Activated T-helper 17 cell treated with anti-CD3 and anti-CD28 coated beads, Interleukin-2, amount 50 U/mL, for 72 hours (primary cell): ENCODE measurements around the gene GMPR2. TPM values are rescaled to one million over a fixed set of nuclear protein-coding genes. Genes with fewer than 3 reads are reported as not detected.
A peak's percentile ranks its signal among the peaks of the same experiment; 100 is the strongest.
"Not testable (repeated sequence)": the region's sequence is repeated elsewhere in the genome, so short reads cannot be mapped to it uniquely, and the experiment has no call there.

Source experiments
- ATAC-seq: fragments of 150-1000 bp; cut with Tn5 transposase; replicated peaks from 2 replicates; pipeline ENCODE4 v1.10.0; 2021; ENCODE audit warnings: mild to moderate bottlenecking, moderate library complexity
- H3K27ac Mint-ChIP-seq: one replicate; pipeline ENCODE4 v1.8.0; 2022; ENCODE audit warnings: mixed read lengths
- H3K27me3 Mint-ChIP-seq: one replicate; pipeline ENCODE4 v1.8.0; 2022; ENCODE audit warnings: mixed read lengths
- H3K36me3 Mint-ChIP-seq: one replicate; pipeline ENCODE4 v1.8.0; 2022; ENCODE audit warnings: low read depth, mild to moderate bottlenecking, mixed read lengths
- H3K4me1 Mint-ChIP-seq: one replicate; pipeline ENCODE4 v1.8.0; 2022; ENCODE audit warnings: mixed read lengths
- H3K4me3 Mint-ChIP-seq: one replicate; pipeline ENCODE4 v1.8.0; 2022; ENCODE audit warnings: mild to moderate bottlenecking, mixed read lengths
- H3K9me3 Mint-ChIP-seq: one replicate; pipeline ENCODE4 v1.8.0; 2022; ENCODE audit warnings: mixed read lengths
- total RNA-seq, 2 donors: library from RNA; stranded (reverse); gene quantifications; one replicate each; pipeline ENCODE4 v1.2.3, GENCODE V29; 2022

GMPR2 gene
- total RNA-seq, 2 donors from 2014 or later = 73.2 to 85.0 TPM

GRCh38 chr14:24233538-24233866 is 773 bp downstream of the GMPR2 start:
- no peaks in the 10 kb centered on the region for H3K27me3 Mint-ChIP-seq
- H3K4me1 Mint-ChIP-seq = peaks cover 36% of the 10 kb centered on the region
- ATAC-seq = no peak
- H3K27ac Mint-ChIP-seq = peak overlapping the region; percentile 85
- peaks cover 71% of the 10 kb centered on the region for H3K36me3 Mint-ChIP-seq
- peak overlapping the region; percentile 84 for H3K4me3 Mint-ChIP-seq
- no peaks in the 10 kb centered on the region for H3K9me3 Mint-ChIP-seq

- Mint-ChIP-seq H3K27ac (peak overlapping the region; percentile 85), H3K4me3 (peak overlapping the region; percentile 84), H3K9me3 (no peaks in the 10 kb centered on the region), H3K27me3 (no peaks in the 10 kb centered on the region), H3K36me3 (peaks cover 73% of the 10 kb centered on the region), H3K4me1 (peaks cover 44% of the 10 kb centered on the region)
- no peak for ATAC-seq
Measured at GRCh38 chr14:24234095-24235005, 1.6 kb downstream of the GMPR2 start.

GRCh38 chr14:24235804-24236688 is 3.3 kb downstream of the GMPR2 start:
- Mint-ChIP-seq H3K27ac (peak overlapping the region; percentile 62), H3K4me3 (peak overlapping the region; percentile 15), H3K9me3 (no peaks in the 10 kb centered on the region), H3K4me1 (peaks cover 59% of the 10 kb centered on the region), H3K36me3 (peaks cover 85% of the 10 kb centered on the region), H3K27me3 (no peaks in the 10 kb centered on the region)
- ATAC-seq = no peak

GRCh38 chr14:24236689-24237462 is 4.1 kb downstream of the GMPR2 start:
- no peak for ATAC-seq
- no peaks in the 10 kb centered on the region for H3K9me3 Mint-ChIP-seq
- no peak overlapping the region for H3K4me3 Mint-ChIP-seq
- no peaks in the 10 kb centered on the region for H3K27me3 Mint-ChIP-seq
- H3K27ac Mint-ChIP-seq = peak overlapping the region; percentile 61
- peaks cover 59% of the 10 kb centered on the region for H3K4me1 Mint-ChIP-seq
- peaks cover 88% of the 10 kb centered on the region for H3K36me3 Mint-ChIP-seq

GRCh38 chr14:24237463-24237955 is 4.8 kb downstream of the GMPR2 start:
- no peak for ATAC-seq
- Mint-ChIP-seq H3K27ac (peak overlapping the region; percentile 61), H3K4me3 (peak overlapping the region; percentile 83)

GRCh38 chr14:24238123-24238522 is 5.4 kb downstream of the GMPR2 start:
- H3K4me1 Mint-ChIP-seq = peaks cover 59% of the 10 kb centered on the region
- H3K27me3 Mint-ChIP-seq = no peaks in the 10 kb centered on the region
- peaks cover 89% of the 10 kb centered on the region for H3K36me3 Mint-ChIP-seq
- peak overlapping the region; percentile 83 for H3K4me3 Mint-ChIP-seq
- peak overlapping the region; percentile 61 for H3K27ac Mint-ChIP-seq
- no peak for ATAC-seq
- no peaks in the 10 kb centered on the region for H3K9me3 Mint-ChIP-seq

More at GRCh38 chr14:24237463-24237955, 4.8 kb downstream of the GMPR2 start:
- no peaks in the 10 kb centered on the region for H3K9me3 Mint-ChIP-seq
- H3K4me1 Mint-ChIP-seq = peaks cover 59% of the 10 kb centered on the region
- H3K36me3 Mint-ChIP-seq = peaks cover 92% of the 10 kb centered on the region
- no peaks in the 10 kb centered on the region for H3K27me3 Mint-ChIP-seq

- Mint-ChIP-seq H3K36me3 (peaks cover 86% of the 10 kb centered on the region), H3K27me3 (no peaks in the 10 kb centered on the region), H3K27ac (peak overlapping the region; percentile 61), H3K4me3 (peak overlapping the region; percentile 83), H3K9me3 (no peaks in the 10 kb centered on the region), H3K4me1 (peaks cover 57% of the 10 kb centered on the region)
- ATAC-seq = no peak
Measured at GRCh38 chr14:24238527-24239037, 5.9 kb downstream of the GMPR2 start.

GRCh38 chr14:24240110-24240918 is 7.6 kb downstream of the GMPR2 start:
- peaks cover 68% of the 10 kb centered on the region for H3K36me3 Mint-ChIP-seq

GRCh38 chr14:24241829-24242443 is 9.2 kb downstream of the GMPR2 start:
- Mint-ChIP-seq H3K36me3 (peaks cover 52% of the 10 kb centered on the region), H3K4me1 (peaks cover 40% of the 10 kb centered on the region), H3K4me3 (peak overlapping the region; percentile 83), H3K27me3 (no peaks in the 10 kb centered on the region), H3K9me3 (no peaks in the 10 kb centered on the region), H3K27ac (peak overlapping the region; percentile 94)
- peak; percentile 87 for ATAC-seq

More at GRCh38 chr14:24240110-24240918, 7.6 kb downstream of the GMPR2 start:
- peak overlapping the region; percentile 71 for H3K27ac Mint-ChIP-seq
- H3K9me3 Mint-ChIP-seq = no peaks in the 10 kb centered on the region
- no peaks in the 10 kb centered on the region for H3K27me3 Mint-ChIP-seq
- peaks cover 44% of the 10 kb centered on the region for H3K4me1 Mint-ChIP-seq
- no peak for ATAC-seq
- H3K4me3 Mint-ChIP-seq = peak overlapping the region; percentile 83

GRCh38 chr14:24243336-24243836 is 10.7 kb downstream of the GMPR2 start:
- no peak for ATAC-seq
- Mint-ChIP-seq H3K27ac (peak overlapping the region; percentile 94), H3K36me3 (peaks cover 38% of the 10 kb centered on the region), H3K4me1 (peaks cover 40% of the 10 kb centered on the region), H3K4me3 (peak overlapping the region; percentile 83), H3K27me3 (no peaks in the 10 kb centered on the region), H3K9me3 (no peaks in the 10 kb centered on the region)

- H3K4me1 Mint-ChIP-seq = peaks cover 24% of the 10 kb centered on the region
- not testable (repeated sequence) for H3K27ac Mint-ChIP-seq, H3K27me3 Mint-ChIP-seq, ATAC-seq, H3K9me3 Mint-ChIP-seq
- peak overlapping the region; percentile 83 for H3K4me3 Mint-ChIP-seq
- peaks cover 18% of the 10 kb centered on the region for H3K36me3 Mint-ChIP-seq
Measured at GRCh38 chr14:24245350-24245749, 12.6 kb downstream of the GMPR2 start.

GRCh38 chr14:24246765-24247212 is 14.1 kb downstream of the GMPR2 start:
- H3K27ac Mint-ChIP-seq = peak overlapping the region; percentile 91
- no peaks in the 10 kb centered on the region for H3K9me3 Mint-ChIP-seq
- peaks cover 8% of the 10 kb centered on the region for H3K36me3 Mint-ChIP-seq
- H3K27me3 Mint-ChIP-seq = no peaks in the 10 kb centered on the region
- ATAC-seq = peak; percentile 28
- peaks cover 31% of the 10 kb centered on the region for H3K4me1 Mint-ChIP-seq
- H3K4me3 Mint-ChIP-seq = peak overlapping the region; percentile 71
